ENCODE data around the gene SLC7A1. TPM values are rescaled to one million over a fixed set of nuclear protein-coding genes. Genes with fewer than 3 reads are reported as not detected.

The SLC7A1 gene
- total RNA-seq, 4 donors from 2014 or later, result 87.5 to 127 (median 93.9) TPM

DNA sequence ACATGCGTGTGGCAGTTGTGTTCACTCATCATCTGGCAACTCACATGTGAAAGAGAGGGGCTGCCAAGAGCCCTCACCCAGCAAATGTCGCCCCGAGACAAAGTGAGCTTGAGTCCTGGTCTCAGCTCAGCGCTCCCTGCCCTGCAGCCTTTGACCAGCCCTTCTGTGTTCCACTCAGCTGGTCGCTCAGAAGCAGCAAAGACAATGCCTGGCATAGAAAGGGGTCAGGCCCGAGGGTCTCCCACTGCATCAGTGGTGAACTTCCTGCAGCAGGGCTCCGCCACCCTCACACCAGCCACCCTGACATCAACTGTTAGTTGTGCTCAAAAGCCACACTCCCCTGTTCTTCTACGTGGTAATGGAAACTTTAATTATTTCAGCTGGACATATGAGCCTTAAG is 68.0 kb downstream of the SLC7A1 start:
- Histone ChIP-seq H3K4me3 (no peak overlapping the region), H3K27me3 (no peaks in the 10 kb centered on the region), H3K9me3 (no peaks in the 10 kb centered on the region), H3K4me1 (no peaks in the 10 kb centered on the region), H3K36me3 (peaks cover 14 to 100% (median 38%) of the 10 kb centered on the region in 3 donors), H3K27ac (no peak overlapping the region)
- WGBS, 2 donors, result 69 to 88% methylated on average over 3 to 8 of the region's 8 CpGs
- DNase-seq, result no peak
- intact Hi-C loops (cut with DNase I), result no loop called here
- TF ChIP-seq CTCF (IDR thresholded peaks at IDR 0.05) (no peak), POLR2A (IDR thresholded peaks at IDR 0.05) (no peak)

GRCh38 chr13:29526741-29527140 is 68.7 kb downstream of the SLC7A1 start:
- DNase-seq, result no peak
- H3K4me3 ChIP-seq, result no peak overlapping the region
- no peaks in the 10 kb centered on the region for H3K27me3 ChIP-seq
- TF ChIP-seq CTCF (IDR thresholded peaks at IDR 0.05), result no peak
- no peak for TF ChIP-seq POLR2A (IDR thresholded peaks at IDR 0.05)
- WGBS, 2 donors, result 84 to 87% methylated on average over 11 to 14 of the region's 14 CpGs
- no peak overlapping the region for H3K27ac ChIP-seq
- H3K4me1 ChIP-seq, result no peaks in the 10 kb centered on the region
- H3K36me3 ChIP-seq, result peaks cover 14 to 100% (median 45%) of the 10 kb centered on the region in 3 donors
- H3K9me3 ChIP-seq, result no peaks in the 10 kb centered on the region
- intact Hi-C loops (cut with DNase I), result no loop called here

DNA sequence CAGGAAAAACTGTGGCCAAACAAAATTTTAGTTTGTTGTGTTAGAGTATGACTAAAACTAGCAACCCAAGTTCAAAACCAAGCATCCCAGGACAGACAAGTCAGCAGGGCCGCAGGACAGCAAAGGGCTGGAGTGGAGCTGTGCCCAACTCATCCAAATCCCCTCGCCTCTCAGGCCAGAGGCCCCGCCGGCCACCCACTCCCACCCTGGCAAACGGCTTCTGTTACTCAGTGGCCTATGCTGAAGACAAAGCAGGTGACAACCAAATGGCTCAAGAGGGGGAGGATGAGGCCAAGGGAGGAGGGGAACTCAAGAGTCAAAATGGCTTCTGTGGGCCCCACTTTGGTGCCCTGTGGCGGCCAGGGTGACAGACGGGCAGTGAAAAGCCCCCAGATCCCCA is 69.7 kb downstream of the SLC7A1 start:
- intact Hi-C loops (cut with DNase I), result no loop called here
- H3K36me3 ChIP-seq, result peaks cover 14 to 100% (median 44%) of the 10 kb centered on the region in 3 donors

GRCh38 chr13:29524641-29525040 is 70.8 kb downstream of the SLC7A1 start:
- peaks cover 14 to 100% (median 44%) of the 10 kb centered on the region in 3 donors for H3K36me3 ChIP-seq
- no peaks in the 10 kb centered on the region for H3K27me3 ChIP-seq
- TF ChIP-seq CTCF (IDR thresholded peaks at IDR 0.05) (no peak), POLR2A (IDR thresholded peaks at IDR 0.05) (no peak)
- no peak for DNase-seq
- H3K4me1 ChIP-seq, result no peaks in the 10 kb centered on the region
- H3K27ac ChIP-seq, result peak overlapping the region in 1 of 4 donors; percentile 65
- WGBS, 2 donors, result 83 to 91% methylated on average over 4 to 7 of the region's 9 CpGs
- H3K9me3 ChIP-seq, result no peaks in the 10 kb centered on the region
- intact Hi-C loops (cut with DNase I), result no loop called here
- H3K4me3 ChIP-seq, result no peak overlapping the region

More for the DNA sequence above, 69.7 kb downstream of the SLC7A1 start:
- TF ChIP-seq CTCF (IDR thresholded peaks at IDR 0.05) (no peak), POLR2A (IDR thresholded peaks at IDR 0.05) (no peak)
- no peaks in the 10 kb centered on the region for H3K27me3 ChIP-seq
- no peak overlapping the region for H3K4me3 ChIP-seq
- no peaks in the 10 kb centered on the region for H3K9me3 ChIP-seq
- peak overlapping the region in 1 of 4 donors; percentile 65 for H3K27ac ChIP-seq
- DNase-seq, result no peak
- WGBS, 2 donors, result 84 to 97% methylated on average over 5 to 7 of the region's 7 CpGs
- H3K4me1 ChIP-seq, result no peaks in the 10 kb centered on the region

GRCh38 chr13:29524176-29524575 is 71.3 kb downstream of the SLC7A1 start:
- no peak for TF ChIP-seq CTCF (IDR thresholded peaks at IDR 0.05)
- TF ChIP-seq POLR2A (IDR thresholded peaks at IDR 0.05), result no peak
- Histone ChIP-seq H3K27me3 (no peaks in the 10 kb centered on the region), H3K4me1 (no peaks in the 10 kb centered on the region), H3K27ac (peak overlapping the region in 1 of 4 donors; percentile 65), H3K36me3 (peaks cover 14 to 100% (median 46%) of the 10 kb centered on the region in 3 donors), H3K4me3 (no peak overlapping the region), H3K9me3 (no peaks in the 10 kb centered on the region)
- 86 to 90% methylated on average over 12 to 14 of the region's 17 CpGs for WGBS, 2 donors
- intact Hi-C loops (cut with DNase I), result no loop called here
- no peak for DNase-seq
